OCI-LY1 (cell line): ENCODE results near the gene TADA1.

ENCODE experiments used
- EZH2 ChIP-seq: fragments of 200-600 bp; sonication (generic), shearing (Covaris generic); IDR thresholded peaks from 2 replicates; pipeline ENCODE4 v1.8.0; 2017; ENCODE audit warnings: borderline replicate concordance, mixed run types, mild to moderate bottlenecking, antibody characterized with exemption, low read length, moderate library complexity, mixed read lengths
- TF ChIP-seq, protein P1 (sequence below): fragments of 200-600 bp; sonication (generic), shearing (Covaris generic); IDR thresholded peaks from 2 replicates; pipeline ENCODE4 v1.5.1; 2017; ENCODE audit warnings: mild to moderate bottlenecking, antibody characterized with exemption, low read length, moderate library complexity, mixed read lengths

DNA sequence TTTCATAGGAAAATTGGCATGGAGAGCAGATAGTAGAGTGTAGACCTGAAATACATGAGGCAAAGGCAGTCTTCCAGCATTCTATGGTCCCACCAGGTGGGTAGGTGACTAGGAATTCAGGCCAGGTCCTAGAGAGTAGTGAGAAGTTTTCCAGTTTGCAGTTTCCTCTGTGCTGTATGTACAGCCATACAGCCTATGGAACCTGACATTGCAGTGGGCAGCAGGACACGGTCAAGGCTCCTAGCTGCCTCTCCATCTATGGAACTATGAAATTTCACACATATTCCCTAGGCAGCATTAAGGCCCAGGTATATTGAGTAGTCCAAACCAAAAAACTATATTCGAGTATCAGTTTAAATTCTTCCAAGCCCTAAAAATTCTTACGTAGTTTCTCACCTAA, 20.5 kb downstream of the TADA1 start:
- TF ChIP-seq, protein P1, sequence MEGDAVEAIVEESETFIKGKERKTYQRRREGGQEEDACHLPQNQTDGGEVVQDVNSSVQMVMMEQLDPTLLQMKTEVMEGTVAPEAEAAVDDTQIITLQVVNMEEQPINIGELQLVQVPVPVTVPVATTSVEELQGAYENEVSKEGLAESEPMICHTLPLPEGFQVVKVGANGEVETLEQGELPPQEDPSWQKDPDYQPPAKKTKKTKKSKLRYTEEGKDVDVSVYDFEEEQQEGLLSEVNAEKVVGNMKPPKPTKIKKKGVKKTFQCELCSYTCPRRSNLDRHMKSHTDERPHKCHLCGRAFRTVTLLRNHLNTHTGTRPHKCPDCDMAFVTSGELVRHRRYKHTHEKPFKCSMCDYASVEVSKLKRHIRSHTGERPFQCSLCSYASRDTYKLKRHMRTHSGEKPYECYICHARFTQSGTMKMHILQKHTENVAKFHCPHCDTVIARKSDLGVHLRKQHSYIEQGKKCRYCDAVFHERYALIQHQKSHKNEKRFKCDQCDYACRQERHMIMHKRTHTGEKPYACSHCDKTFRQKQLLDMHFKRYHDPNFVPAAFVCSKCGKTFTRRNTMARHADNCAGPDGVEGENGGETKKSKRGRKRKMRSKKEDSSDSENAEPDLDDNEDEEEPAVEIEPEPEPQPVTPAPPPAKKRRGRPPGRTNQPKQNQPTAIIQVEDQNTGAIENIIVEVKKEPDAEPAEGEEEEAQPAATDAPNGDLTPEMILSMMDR = no peak
- no peak for TF ChIP-seq EZH2
